Stimulated activated CD4-positive, alpha-beta T cell treated with anti-CD3 and anti-CD28 coated beads, TNF-alpha, amount 100 ng/mL, for 48 hours (primary cell): Measurements from ENCODE around the gene LINC01488.

Source experiments
- DNase-seq, 3 donors: peaks; one replicate each; pipeline ENCODE4 v3.0.0-alpha.2; 2020; ENCODE audit warnings: low read depth in 3 of 3

LINC01488 gene

DNA sequence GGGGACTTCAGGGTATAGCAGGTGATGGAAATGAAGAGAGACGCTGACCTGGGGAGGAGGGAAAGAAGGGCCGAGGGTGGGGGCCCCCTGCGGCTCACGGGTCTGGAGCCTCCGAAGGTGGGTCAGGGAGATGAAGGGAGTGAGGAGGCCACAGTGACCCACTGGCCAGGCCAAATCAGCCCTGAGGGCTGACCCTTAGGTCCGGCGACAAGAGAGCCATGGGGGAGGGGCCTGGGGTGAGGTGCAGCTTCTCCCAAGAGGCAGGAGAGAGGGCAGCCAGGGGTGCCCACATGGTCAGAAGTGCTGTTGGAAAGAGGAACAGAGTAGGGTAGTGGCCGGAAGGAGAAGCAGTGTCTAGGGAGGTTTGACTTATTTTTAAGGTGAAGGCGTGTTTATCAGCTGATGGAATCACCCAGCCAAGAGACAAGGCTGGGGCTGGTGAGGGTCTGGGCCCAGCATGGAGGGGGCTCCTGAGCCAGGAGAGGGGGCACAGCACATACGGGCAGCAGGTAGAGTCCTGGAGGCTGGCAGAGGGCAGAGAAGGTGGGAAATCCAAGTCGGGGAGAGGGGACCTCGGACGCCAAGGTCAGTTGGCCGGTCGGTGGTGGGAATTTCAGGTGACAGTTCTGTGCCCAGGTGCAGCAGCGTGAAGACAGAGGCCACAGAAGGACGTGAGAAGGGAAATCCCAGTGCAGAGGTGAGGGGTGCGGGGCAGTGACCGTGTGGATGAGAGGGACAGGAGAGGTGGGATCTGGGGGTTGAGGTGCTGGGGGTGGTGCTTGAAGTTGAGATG is 49.0 kb downstream of the LINC01488 start:
- no peak for DNase-seq

DNA sequence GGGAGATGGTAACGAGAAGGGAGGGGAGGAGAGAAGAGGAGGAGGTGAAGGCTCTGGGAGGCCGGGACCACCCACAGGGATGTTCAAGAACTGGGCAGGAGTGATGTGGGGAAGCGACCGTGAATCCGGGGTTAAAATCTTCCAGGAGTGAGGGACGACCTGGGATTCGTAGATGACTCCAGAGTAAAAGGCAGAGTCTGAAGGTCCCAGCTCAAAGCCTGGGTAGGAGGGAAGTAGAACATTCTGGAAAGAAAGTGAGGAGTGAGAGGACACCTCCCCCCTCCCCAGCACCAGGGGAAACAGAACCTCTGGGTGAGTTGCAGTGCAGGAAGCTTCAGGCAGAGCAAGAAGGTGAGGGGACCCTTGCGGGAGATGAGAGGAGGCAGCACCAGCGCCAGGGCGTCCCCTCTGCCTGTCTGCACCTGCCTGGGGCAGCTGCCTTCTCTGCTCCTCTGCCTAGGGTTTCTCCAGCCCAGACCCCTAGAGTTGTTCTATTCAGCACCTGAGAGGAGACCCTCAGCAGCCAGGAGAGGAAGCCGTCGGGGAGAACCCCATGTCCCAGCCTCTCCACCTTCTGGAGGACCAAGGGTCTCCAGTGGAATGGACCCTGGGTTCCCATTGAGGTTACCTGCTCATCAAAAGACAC is 49.7 kb downstream of the LINC01488 start:
- no peak for DNase-seq

DNA sequence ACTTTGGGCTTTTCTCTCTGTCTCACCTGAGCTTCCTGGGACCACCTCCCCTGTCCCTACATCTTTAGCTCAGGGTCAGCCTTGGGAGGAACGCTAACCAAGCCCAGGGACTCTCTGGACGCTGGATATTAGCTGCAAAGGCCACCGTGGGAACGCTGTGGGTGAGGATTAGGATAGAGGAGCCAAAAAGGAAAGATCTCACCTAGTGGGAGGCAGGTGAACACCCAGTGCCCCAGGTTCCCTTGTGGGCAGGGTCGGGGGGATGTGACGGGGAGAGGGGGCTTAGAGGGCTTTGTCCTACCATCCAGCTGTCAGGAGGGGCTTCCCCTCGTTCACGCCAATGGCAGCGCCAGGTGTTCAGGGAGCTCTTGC is 50.2 kb downstream of the LINC01488 start:
- DNase-seq: no peak

DNA sequence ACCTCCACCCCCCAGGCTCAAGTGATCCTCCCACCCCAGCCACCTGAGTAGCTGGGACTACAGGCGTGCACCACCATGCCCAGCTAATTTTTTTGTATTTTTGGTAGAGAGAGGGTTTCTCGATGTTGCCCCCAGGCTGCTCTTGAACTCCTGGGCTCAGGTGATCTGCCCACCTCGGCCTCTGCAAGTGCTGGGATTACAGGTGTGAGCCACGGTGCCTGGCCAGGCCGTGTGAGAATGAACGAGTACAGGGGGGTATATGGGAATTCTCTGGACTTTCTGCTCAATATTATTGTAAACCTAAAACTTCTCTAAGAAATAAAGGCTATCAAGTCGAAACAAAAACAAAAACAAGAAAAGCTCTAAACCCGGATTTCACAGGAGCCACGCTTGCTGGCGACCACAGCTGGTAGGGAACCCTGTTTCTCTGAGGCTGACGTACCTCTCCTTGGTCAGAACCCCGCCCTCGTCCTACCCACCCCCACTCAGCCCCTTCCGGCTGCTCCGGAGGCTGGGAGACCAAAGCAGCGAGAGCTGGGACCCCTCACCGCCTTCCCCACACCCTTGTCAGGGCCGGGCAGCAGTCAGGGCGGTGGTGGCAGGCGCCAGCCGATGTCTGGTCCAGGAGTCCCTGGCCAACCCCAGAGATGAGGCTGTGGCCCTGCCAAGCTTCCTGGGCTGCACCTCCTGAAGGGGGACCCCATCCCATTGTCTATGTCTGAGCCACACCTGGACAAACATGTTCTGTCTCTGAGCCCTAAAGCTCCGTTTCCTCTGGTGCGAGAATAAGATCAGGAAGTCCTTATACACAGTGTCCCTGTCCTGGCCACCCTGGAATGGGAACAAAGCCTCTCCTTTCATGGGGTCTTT is 52.1 kb downstream of the LINC01488 start:
- DNase-seq: no peak

DNA sequence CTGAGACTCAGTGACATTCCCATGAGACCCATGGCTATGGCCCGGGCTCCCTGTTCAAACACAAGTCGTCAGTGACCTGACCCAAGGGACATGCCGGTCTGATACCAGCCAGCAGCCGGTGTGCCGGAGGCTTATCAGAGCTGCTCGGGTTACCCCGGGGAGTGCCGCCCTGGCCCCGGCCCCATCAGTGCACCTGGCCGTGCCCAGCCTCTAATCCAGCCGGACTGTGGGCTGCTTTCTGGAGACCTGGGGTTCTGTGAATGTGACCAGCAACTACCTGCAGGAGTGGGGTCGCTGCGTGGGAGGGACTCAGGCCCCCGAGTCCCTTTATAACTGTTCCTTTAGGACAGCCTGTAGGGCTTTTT is 52.7 kb downstream of the LINC01488 start:
- DNase-seq: no peak

DNA sequence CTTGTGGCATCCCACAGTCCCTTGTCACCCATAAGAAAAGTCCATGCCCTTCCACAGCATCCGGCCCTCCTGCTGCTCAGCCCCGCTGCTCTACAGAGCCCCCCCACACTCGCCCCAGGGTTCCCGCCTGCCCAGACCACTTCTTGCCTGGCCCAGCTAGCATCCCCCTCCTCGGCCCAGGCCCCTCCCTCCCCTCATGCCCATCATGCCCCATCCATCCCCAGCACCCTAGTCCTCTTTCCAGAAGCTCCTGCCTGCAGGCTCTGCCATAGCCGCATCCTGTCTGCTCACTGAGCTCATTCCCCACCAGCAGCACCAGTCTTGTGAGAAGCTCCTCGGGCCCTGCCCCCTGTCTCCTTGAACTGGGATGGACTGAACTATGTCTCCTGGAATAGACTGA is 54.4 kb downstream of the LINC01488 start:
- no peak for DNase-seq

DNA sequence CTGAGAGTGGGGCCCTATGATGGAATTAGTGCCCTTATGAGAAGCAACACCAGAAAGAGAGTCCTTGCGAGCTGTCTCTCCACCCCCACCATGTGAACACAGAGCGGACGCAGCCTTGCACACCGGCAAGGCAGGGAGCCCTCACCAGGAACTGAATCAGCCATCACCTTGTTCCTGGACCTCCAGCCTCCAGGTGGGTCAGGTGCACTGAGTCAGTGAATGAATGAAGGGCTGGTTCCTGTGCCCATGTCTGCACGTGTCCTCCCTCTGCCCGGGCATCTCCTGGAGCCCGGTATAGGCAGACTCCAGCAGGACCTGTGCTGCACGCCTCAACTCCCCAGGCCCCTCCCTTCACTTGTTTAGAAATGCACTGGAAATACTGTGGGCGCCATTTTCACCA is 54.9 kb downstream of the LINC01488 start:
- DNase-seq: no peak

DNA sequence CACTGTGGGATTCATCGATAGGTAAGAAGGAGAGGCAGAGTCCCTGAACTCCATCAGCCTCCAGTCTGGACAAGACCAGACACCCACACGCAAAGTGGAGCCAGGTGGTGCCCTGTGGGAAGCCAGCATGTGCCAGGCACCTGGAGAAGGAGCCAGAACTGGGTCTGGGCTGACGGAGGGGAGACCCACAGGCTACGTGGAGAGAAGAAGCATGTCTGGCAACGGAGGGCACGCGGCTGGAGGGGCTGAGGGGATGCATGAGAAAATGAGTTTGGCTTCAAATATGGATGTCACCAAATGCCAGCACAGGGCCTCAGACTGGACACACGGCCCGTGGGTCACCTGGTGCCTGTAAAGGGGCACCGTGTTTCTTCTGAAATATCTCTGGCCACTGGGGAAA is 55.7 kb downstream of the LINC01488 start:
- no peak for DNase-seq

DNA sequence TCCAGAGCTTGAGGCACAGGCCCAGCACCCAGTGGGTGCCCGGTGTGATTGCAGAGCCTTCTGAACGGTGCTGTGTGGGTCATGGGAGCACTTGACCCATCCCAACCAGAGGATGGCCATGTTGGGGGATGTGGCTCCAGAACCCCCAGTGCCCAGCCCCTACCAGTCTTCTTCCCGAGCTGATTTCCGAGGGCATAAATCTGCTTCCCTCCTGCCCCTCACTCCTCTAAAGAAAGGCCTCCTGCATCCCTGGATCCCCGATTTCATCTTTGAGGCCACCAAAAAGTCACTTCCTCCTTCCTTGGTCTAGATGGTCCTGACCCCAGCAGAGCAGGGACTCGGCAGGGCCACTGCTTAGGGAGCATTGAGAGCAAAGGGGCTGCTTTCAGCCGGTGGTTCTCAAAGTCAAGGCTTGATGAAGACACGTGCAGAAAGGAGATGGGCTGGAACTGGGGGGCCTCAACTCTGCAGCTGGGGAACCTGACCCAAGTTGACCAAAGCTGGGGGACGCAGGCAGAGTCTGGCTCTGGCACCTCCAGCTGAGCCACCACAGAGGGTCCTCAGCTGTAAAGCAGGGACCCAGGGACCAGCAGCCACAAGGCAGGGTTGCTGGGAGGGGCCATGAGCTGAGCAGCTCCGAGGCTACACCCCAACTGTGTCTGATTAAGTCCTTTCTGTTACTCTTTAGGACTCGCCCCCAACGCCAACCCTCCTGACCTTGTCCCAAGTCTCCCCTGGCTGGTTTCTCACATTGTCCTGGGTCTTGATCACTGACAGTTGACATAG is 56.6 kb downstream of the LINC01488 start:
- DNase-seq: no peak

DNA sequence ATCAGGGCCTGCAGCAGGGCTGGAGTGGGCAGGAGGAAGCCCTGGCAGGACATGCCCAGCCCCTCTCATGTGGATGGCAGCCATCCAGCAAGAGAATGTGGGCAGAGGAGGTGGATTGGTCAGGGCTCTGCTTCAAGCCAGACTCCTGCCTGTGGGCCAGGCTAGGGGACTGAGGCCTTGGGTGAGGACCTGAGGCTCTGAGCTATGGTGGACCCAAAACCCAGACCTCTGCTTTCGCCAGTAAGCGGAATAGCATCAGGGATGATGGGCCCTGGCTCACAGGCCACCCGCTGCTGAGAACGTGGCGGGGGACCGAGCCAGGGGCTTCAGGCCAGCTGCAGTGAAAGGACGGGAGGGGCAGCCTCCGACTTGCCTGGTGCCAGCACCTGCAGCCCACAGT is 57.4 kb downstream of the LINC01488 start:
- DNase-seq: no peak

DNA sequence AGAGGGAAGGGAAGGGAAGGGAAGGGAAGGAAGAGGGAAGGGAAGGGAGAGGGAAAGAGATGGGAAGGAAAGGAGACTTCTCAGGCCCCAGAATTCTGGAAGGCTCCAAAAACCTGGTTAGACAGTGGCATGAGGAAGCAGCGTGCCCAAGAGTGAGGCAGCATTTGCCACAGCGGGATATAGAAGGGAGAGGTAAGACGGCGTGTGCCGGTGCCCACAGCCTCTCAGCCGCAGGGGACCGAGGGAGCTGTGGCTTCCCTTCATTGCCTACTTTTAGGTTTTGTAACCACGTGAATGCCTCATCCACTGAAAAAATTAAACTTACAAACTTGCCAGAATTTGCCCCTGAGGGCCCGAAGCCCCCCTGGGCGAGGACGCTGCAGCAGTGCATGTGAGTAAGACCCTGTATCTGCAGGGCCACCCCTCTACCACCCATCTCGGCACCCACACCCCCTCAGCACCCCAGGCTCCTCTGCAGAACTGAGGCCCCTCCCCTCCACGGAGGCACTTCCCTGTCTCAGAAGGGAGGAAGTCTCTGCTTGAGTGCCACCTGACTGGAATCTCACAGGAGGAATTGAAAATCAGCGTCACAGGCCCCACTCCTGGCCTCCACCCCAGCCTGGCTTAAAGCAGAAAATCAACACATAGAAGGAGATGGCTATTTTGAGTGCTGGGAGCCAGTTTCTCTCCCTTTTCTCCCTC is 58.1 kb downstream of the LINC01488 start:
- DNase-seq: no peak

DNA sequence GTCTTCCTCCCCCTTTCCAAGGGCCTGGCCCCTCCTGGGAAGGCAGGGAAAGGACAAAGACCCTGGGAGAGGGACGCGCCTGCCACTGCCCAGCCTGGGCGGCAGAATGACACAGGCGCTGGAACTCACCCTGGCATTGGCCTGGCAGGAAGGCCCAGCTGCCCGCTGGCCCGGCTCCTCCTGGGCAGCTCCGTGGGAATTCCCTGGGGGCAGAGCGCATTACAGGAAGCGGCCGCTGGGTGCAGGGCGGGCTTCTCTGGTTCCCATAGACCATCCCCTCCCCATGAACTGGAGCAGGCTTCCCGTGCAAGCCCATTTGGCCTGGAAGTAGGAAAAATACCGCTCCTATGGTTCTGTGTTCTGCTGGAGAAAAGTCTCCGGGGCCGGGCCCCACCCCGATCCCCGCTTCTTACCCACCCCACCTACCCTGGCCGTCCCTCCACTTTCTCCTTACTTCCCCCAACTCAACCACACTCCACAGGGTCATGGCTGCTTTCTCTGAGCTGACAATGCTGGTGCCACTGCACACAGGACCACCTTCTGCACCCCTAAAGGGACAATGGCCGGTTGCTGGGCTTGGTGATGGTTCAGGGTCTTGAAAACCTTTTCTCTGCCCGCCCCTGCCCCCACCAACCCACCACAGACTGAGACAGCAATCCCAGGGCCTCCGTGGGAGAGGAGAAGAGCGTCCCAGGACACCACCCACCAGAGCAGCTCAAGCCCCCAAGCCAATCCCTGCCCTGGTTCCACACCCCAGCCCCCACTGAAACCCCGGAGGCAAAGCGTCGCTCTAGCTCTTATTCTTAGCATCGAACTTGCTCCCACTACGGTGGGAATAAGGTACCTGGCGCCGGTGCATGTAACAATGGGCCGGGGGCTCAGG is 58.9 kb downstream of the LINC01488 start:
- DNase-seq: no peak

DNA sequence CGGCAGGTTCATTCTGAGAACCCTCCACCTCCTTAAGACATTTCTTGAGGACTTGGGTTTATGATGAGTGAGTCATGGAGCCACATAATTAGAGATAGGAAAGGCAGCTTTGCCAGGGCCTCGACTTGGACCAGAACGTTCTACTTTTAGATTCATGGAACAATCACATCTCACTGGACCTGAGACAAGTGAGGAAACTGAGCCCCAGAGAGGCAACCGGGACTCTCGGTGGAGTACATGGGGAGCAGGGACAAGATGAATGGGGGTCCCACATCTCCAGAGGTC is 59.5 kb downstream of the LINC01488 start:
- no peak for DNase-seq

DNA sequence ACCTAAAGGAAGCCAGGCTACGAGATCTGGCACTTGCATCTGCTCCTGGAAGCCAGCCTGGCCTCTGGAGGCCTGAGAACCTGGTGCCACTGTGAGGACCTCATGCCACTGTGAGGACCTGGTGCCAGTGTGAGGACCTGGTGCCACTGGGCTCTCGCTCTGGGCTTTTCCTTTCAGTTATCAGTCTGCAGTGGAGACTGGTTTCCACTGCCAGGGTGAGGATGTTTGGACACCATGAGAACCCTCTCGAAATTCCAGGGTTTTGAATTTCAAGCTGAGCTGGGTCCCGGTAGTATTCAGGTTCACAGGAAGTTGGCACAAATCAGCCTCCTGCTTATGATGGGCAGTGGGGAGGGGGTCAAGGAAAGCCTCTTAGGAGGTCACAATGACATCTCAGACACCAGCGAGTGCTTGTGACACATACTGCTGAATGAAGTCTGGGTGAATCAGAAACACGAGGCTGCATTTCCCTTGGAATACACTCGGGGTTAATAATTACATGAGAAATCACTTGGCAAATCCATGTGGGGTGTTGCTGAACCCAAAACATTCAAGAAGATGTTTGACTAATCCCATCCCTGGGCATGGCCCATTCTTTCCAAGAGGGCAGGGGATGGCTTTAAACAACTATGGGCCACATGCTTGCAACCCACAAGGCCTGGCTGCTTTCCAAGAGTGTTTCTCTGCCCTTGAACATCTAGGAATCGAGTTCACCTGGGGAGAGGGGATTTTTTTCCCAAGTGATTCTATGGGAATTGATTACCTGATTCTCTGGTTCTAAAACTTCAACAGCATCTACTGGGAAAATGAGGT is 60.2 kb downstream of the LINC01488 start:
- DNase-seq: no peak

DNA sequence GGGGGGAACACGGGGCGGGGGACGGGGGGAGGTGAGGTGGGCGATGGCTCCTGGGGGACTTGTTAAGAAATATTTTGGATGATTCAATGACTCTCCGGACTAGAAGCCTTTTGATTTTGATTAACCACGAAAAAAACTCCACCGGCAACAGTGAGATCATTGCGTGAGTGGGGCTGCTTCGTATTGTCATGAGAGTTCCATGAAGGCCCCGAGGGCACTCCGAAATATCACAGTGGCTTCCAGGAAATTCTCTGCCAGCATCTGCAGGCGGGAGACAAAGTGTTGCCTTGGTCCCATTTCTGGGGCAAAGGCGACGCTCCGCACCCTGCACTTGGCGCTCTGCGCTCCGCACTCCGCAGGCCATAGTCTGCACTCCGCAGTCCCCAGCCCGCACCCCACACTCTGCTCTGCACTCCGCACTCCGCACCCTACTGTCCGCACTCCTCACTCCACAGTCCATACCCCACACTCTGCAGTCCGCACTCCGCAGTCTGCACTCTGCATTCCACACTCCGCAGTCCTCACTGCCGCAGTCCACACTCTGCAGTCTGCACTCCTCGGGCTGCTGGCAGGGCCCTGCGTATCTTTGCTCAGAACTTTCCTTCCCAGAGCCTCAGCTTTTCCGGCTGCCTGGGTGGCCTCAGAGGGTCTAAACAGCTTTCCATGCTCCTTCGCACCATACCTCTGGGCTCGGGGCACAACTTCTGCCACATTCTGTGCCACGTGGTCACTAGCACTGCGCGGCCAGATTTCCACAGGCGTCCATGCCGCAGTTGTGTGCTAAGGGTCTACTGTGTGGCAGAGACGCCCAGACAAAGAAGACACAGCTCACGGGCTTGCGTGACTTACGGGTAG is 61.1 kb downstream of the LINC01488 start:
- no peak for DNase-seq
